Lower leg skin (tissue), 3 donors: ENCODE results near the gene RIT1.

Experiments used
- CTCF ChIP-seq, 3 donors: fragments of 450-650 bp; IDR thresholded peaks; one replicate each; pipeline ENCODE4 v1.5.1; 2016; ENCODE audit warnings: antibody characterized with exemption in 3 of 3, mild to moderate bottlenecking in 3 of 3, moderate library complexity in 2 of 3
- POLR2A ChIP-seq, 2 donors: fragments of 450-650 bp; IDR thresholded peaks; one replicate each; pipeline ENCODE4 v1.6.1; 2016 to 2017; ENCODE audit warnings: antibody characterized with exemption in 2 of 2, mild to moderate bottlenecking in 1 of 2, moderate library complexity in 1 of 2

GRCh38 chr1:155960081-155960745 is 49.1 kb upstream of the RIT1 start:
- TF ChIP-seq CTCF (IDR thresholded peaks at IDR 0.05) (no peak), POLR2A (IDR thresholded peaks at IDR 0.05) (no peak)
